T-helper 17 cell (primary cell): Measurements from ENCODE around the gene ENDOU. TPM values are rescaled to one million over a fixed set of nuclear protein-coding genes. Genes with fewer than 3 reads are reported as not detected.

ENCODE experiments used
- ATAC-seq: fragments of 150-1000 bp; cut with Tn5 transposase; 2 replicates; pipeline ENCODE4 v1.10.0; 2021; ENCODE audit warnings: mild to moderate bottlenecking, moderate library complexity
- DNase-seq, 3 donors: peaks; one replicate each; pipeline versions ENCODE4 v3.0.0 to v3.0.0-alpha.2; 2020 to 2021
- H3K9me3 ChIP-seq: one replicate; pipeline ENCODE4 v1.7.0; 2013; ENCODE audit warnings: low read length, mild to moderate bottlenecking; ENCODE audit not compliant: control insufficient read depth, poor library complexity, severe bottlenecking
- H3K27ac Mint-ChIP-seq: one replicate; pipeline ENCODE4 v1.8.0; 2022; ENCODE audit warnings: mild to moderate bottlenecking, moderate library complexity, mixed read lengths
- H3K27me3 Mint-ChIP-seq: one replicate; pipeline ENCODE4 v1.8.0; 2022; ENCODE audit warnings: mixed read lengths
- H3K36me3 Mint-ChIP-seq: one replicate; pipeline ENCODE4 v1.8.0; 2022; ENCODE audit warnings: low read depth, mixed read lengths
- H3K4me1 Mint-ChIP-seq: one replicate; pipeline ENCODE4 v1.8.0; 2022; ENCODE audit warnings: mild to moderate bottlenecking, mixed read lengths
- H3K4me3 Mint-ChIP-seq: one replicate; pipeline ENCODE4 v1.8.0; 2022; ENCODE audit warnings: mild to moderate bottlenecking, moderate library complexity, mixed read lengths
- total RNA-seq, 4 donors: library from RNA in 2 of 4; stranded (reverse) in 2 of 4; gene quantifications; one replicate each; pipeline ENCODE4 v1.2.3 and lab custom pipeline; 2022 to 2026

ENDOU gene
- total RNA-seq, 2 donors from 2014 or later = 0.12 TPM; not detected in 1

DNA sequence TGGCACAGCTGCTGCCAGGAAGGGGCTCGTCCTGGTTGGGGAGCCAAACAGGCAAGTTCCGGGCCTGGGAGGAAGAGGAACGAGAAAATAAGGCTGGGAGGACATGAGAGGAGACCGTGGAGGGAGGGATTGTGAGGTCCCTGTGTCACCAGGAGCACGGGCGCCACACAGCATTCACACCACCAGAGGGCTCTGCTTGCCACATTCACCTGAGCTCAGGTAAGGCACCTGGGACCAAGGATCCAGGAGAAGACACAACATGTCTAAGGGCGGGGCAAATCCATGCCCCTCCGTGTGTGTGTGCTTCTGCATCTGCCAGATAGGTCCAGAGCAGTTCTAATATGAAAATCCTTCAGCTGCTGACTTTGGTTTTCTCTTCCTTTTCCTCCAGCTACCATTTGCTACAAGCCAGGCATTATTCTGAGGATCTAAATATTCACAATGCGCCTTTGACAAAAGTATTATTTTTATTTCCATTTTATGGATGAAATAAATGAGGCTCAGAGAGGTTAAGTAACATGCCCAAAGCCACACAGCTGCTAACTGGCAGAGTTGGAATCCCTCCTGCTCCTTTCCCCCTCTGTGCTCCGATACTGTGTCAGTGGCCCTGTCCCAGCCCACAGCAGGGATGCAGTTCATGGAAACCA, 18.8 kb upstream of the ENDOU start:
- ATAC-seq = peak; percentile 44
- peaks cover 22% of the 10 kb centered on the region for H3K4me1 Mint-ChIP-seq
- no peak overlapping the region for H3K4me3 Mint-ChIP-seq
- no peaks in the 10 kb centered on the region for H3K36me3 Mint-ChIP-seq
- peak; percentile 40 to 46 (median 42) for DNase-seq
- peak overlapping the region; percentile 39 for H3K27ac Mint-ChIP-seq
- no peaks in the 10 kb centered on the region for H3K9me3 ChIP-seq
- H3K27me3 Mint-ChIP-seq = peaks cover 11% of the 10 kb centered on the region

DNA sequence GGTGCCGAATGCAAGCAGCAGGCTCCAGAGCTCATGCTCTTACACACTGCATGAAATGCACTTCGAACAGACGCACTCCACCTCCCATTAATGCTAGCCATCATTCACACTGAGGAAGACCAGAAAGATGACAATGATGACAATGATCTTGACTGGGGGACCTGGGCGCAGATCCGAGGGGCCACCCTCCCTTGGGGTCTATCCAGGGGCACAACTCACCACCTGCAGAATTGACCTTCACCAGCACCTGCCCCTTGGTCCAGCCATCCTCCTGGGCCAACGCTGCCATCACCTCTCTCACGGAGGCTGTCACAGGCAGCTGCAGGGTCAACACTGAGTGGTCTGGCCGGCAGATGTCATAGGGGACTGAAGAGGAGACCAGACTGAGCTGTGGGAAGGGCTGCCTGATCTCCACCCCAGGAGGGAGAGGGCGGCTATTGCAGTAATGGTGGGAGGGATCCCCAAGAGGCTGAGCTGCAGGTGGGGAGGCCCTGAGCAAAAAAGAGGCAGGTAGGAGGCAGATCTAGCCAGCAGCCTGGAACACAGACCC, 18.1 kb upstream of the ENDOU start:
- H3K27me3 Mint-ChIP-seq = peaks cover 11% of the 10 kb centered on the region
- no peaks in the 10 kb centered on the region for H3K9me3 ChIP-seq
- ATAC-seq = no peak
- peaks cover 28% of the 10 kb centered on the region for H3K4me1 Mint-ChIP-seq
- H3K4me3 Mint-ChIP-seq = no peak overlapping the region
- no peaks in the 10 kb centered on the region for H3K36me3 Mint-ChIP-seq
- no peak overlapping the region for H3K27ac Mint-ChIP-seq
- DNase-seq = no peak

DNA sequence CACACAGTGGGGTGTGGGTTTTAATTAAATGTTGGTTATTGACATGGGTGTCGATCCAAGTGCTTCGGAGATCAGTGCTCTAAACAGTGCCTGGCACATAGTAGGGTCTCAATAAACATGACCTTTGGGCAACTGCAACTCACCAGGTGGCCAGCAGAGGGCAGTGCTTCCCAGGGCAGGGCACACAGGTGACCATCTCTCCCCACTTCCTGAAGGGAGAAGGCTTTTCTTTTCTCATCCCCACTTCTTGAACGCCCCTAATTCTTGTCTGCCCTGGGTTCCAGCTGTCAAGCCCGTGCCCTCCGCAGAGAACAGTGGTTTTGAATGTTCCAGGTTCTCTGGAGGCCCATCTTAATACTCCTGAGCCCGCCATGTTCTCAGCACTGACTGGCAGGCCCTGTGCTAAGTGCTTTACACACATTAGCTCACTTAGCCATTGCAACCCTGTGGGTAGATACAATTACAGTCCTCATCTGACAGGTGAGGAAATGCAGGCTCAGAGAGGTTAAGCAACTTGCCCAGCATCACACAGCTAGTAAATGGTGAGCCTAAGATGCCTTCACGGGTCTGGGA, 17.0 kb upstream of the ENDOU start:
- Mint-ChIP-seq H3K27ac (no peak overlapping the region), H3K4me3 (peak overlapping the region; percentile 28), H3K27me3 (peaks cover 11% of the 10 kb centered on the region), H3K4me1 (peaks cover 28% of the 10 kb centered on the region), H3K36me3 (no peaks in the 10 kb centered on the region)
- no peaks in the 10 kb centered on the region for H3K9me3 ChIP-seq
- ATAC-seq (peak; percentile 37), DNase-seq (peak; percentile 61 to 67 (median 65))

DNA sequence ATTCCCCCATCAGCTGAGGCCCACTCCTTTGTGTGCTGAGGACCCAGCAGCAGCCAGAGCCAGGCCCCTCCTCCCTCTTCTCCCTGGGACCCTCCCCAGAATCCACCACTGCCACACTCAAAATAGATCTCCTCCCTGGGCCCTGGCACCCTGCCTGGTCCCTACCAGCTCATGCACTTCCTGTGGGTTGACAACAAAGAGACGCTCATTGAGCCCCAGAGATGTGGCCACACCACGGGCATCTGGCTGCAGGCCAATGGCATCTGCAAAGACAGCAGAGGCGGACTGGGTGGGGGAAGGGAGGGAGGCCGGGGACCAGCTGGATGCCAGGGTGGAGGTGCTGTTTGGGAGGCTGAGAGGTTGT, 16.0 kb upstream of the ENDOU start:
- Mint-ChIP-seq H3K27me3 (peaks cover 9% of the 10 kb centered on the region), H3K4me3 (peak overlapping the region; percentile 80), H3K4me1 (peaks cover 28% of the 10 kb centered on the region), H3K27ac (peak overlapping the region; percentile 83), H3K36me3 (no peaks in the 10 kb centered on the region)
- ATAC-seq (peak; percentile 84), DNase-seq (peak; percentile 40 to 68 (median 65))
- H3K9me3 ChIP-seq = no peaks in the 10 kb centered on the region

DNA sequence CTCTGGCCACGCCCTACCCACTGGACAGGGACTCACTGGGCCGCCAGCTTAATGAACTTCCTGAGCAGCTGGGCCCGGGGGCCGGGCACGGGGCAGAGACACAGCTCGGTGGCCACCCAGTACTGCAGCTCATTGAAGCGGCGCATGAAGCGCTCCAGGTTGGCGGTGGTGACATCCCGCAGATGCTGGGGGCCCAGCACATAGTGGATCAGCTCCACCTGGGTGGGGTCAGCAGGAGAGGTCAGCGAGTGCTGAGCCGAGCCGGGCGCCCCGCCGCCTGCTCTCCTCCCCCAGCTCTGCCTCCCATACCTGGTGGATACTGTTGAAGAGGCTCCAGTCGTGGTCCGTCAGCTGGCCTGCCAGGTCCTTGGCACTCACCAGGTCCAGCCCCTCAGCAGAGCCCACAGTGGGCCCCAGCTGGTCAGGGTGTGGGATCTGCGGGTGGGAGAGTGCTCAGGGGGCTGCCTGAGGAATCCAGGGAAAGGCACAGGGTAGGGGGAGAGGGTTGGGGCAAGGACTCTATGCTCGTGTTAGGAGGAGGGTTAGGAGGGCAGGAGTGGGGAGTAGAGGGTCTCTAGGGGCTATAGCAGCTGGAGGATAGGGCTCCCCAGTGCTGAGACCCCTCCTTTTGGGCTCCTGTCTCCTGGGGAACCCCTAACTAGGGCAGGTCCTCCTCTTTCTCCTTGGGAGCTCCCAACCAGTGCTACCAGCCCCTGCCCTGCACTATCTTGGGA, 15.5 kb upstream of the ENDOU start:
- DNase-seq (no peak), ATAC-seq (no peak)
- Mint-ChIP-seq H3K4me1 (peaks cover 28% of the 10 kb centered on the region), H3K36me3 (no peaks in the 10 kb centered on the region), H3K4me3 (peak overlapping the region; percentile 80), H3K27ac (peak overlapping the region; percentile 83), H3K27me3 (peaks cover 7% of the 10 kb centered on the region)
- no peaks in the 10 kb centered on the region for H3K9me3 ChIP-seq

DNA sequence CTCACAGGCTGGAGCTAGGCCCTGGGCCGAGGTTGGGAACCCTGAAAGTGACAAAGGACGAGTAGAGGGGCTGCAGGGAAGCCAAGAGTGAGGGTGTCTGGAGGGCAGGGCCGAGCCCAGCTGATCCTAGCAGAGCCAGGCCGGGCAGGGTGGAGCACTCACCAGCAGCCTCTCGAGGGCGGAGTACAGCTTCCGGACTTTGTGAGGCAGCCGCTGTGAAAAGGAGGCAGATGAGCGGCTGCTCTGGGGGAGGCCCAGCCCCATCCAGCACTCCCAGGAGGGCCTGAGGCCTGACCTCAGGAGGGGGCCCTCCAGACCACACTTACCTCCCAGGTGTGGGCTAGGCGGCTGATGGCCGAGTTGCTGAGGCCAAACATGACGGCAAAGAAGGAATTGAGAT, 14.7 kb upstream of the ENDOU start:
- ATAC-seq = no peak
- peak overlapping the region; percentile 57 for H3K27ac Mint-ChIP-seq
- H3K4me3 Mint-ChIP-seq = peak overlapping the region; percentile 80

DNA sequence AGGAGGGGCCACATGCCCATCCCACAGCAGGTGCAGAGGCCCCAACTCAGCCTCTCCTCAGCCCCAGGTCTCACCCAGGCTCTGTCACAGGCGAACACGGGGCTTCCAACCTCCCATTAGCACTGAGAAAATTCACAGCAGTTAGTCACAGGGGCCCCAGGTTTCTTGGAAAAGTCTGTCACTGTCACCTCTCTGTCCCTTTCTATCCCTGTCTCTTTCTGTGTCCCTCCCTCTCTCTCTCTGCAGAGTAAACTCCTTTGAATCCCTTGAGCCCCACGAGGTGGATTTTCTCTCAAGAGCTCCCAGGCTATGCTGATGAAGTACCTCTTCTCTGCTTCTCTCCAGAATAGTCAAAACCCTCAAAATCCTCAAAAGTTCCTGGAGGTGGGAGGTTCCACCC, 14.0 kb upstream of the ENDOU start:
- ATAC-seq (no peak), DNase-seq (no peak)
- Mint-ChIP-seq H3K27ac (peak overlapping the region; percentile 57), H3K4me1 (peaks cover 23% of the 10 kb centered on the region), H3K27me3 (no peaks in the 10 kb centered on the region), H3K4me3 (no peak overlapping the region), H3K36me3 (no peaks in the 10 kb centered on the region)
- H3K9me3 ChIP-seq = no peaks in the 10 kb centered on the region

More for the DNA sequence above, 14.7 kb upstream of the ENDOU start:
- Mint-ChIP-seq H3K4me1 (peaks cover 28% of the 10 kb centered on the region), H3K36me3 (no peaks in the 10 kb centered on the region), H3K27me3 (peaks cover 6% of the 10 kb centered on the region)
- no peak for DNase-seq
- H3K9me3 ChIP-seq = no peaks in the 10 kb centered on the region

DNA sequence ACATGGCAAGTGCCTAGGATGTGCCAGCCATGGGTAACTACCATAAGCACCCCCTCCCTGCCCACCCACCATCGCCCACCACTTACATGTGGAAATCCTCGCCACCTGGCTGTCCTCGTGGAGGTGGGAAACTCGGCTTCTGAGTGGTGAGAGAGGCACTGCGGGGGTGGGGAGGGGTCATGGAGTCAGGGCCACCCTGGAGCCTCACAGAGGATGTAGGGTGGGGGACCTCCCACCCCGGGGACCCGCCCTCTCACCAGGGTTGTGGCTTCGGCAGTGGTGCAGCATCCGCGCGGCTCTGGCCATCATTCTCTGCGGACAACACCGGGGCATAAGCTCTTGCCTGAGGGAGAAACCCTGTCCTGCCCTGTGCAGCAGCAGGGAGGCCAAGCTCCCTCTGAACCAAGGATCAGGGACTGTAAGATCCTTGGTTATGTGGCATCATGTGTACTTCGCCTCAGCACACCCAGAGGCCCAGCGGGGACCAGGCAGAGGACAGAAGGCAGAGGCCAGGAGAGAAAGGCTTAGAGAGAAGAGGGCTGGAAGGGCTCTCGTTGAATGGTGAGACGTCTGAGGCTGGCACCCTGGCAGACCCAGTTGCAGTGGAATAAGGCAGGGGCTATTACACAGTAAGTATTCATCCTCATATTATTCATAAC, 12.8 kb upstream of the ENDOU start:
- H3K9me3 ChIP-seq = no peaks in the 10 kb centered on the region
- no peak overlapping the region for H3K27ac Mint-ChIP-seq
- DNase-seq (no peak), ATAC-seq (no peak)
- peaks cover 25% of the 10 kb centered on the region for H3K4me1 Mint-ChIP-seq
- H3K36me3 Mint-ChIP-seq = no peaks in the 10 kb centered on the region
- H3K4me3 Mint-ChIP-seq = no peak overlapping the region
- no peaks in the 10 kb centered on the region for H3K27me3 Mint-ChIP-seq

DNA sequence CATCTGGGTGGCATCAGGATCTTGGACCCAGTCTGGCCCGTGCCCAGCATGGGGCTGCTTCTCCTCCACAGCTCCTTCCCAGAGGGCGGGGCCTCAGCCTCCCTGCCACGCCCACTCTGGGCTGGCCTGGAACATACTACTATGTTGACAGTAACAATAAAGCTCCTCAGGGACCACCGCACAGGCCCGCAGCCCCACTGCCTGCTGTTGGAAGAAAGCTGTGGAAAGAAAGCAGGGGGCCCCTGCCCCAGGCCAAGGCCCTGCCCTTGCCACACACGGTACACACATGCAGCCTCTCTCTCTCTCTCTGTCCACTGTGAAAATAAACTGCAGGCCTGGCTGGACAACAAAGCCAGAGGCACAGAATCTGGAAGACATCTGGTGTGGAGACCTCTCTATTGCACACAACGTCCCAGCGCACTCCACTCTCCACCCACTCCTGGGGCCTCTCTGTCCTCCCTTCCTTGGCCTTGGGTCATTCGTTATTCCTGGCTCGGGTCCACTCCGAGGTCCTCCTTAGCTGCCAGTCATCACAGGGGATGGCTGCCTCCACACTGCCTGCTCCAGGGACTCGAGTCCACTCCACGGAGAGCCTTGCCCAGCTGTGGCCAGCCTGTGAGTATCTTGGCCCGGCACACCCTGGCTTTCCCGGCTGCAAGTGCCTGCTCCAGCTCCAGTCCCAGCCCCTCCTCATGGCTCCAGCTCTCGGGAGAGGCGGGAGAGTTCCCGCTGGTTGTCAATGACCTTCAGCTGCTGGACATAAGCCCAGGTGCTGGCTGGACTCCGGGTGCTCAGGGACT, 11.8 kb upstream of the ENDOU start:
- Mint-ChIP-seq H3K27ac (peak overlapping the region; percentile 49), H3K36me3 (no peaks in the 10 kb centered on the region), H3K4me1 (peaks cover 21% of the 10 kb centered on the region), H3K27me3 (no peaks in the 10 kb centered on the region), H3K4me3 (peak overlapping the region; percentile 12)
- DNase-seq (no peak), ATAC-seq (no peak)
- no peaks in the 10 kb centered on the region for H3K9me3 ChIP-seq

DNA sequence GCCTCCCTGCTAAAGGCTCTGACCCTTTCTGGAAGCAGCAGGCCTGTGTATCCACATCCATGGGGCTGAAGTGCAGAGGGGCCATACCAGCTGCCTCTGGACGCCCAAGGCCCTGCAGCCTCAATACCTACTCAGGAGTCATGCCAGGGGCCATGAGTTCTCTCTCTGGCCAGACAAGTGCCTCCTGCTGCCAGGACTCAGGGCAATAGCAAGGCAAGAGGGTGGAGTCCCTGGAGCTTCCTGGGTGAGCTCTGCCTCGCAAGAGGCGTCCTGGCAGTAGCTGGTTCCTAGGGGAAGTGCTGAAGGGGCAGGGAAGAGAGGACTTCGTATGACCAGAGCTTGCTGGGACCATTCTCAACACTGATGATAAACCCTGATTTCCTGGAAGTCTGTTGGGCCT, 10.9 kb upstream of the ENDOU start:
- peak overlapping the region; percentile 34 for H3K27ac Mint-ChIP-seq
- H3K4me3 Mint-ChIP-seq = no peak overlapping the region
- H3K9me3 ChIP-seq = no peaks in the 10 kb centered on the region
- H3K36me3 Mint-ChIP-seq = no peaks in the 10 kb centered on the region
- H3K4me1 Mint-ChIP-seq = peaks cover 17% of the 10 kb centered on the region
- DNase-seq (no peak), ATAC-seq (no peak)
- H3K27me3 Mint-ChIP-seq = no peaks in the 10 kb centered on the region

DNA sequence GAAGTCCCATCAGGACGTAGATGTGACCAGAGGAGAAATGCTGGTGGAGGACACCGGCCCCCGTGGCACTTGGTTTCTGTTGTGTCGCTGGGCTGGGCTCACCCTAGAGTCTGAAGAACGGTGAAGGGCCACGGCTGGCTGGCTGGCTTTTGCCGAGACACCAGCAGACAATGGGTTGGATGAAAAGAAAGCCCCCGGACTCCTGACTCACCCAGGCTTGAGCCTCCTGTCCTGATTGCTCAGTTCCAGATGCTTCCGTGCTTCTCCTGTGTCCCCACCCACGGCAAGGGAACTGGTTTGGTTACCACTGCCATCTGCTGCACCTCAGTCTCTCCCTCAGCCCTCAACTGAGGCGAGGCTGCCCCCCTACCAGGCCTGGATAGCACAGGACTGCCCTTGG, 10.4 kb upstream of the ENDOU start:
- no peak overlapping the region for H3K4me3 Mint-ChIP-seq
- H3K9me3 ChIP-seq = no peaks in the 10 kb centered on the region
- no peaks in the 10 kb centered on the region for H3K36me3 Mint-ChIP-seq
- ATAC-seq = no peak
- H3K4me1 Mint-ChIP-seq = peaks cover 13% of the 10 kb centered on the region
- DNase-seq = no peak
- H3K27ac Mint-ChIP-seq = peak overlapping the region; percentile 34
- no peaks in the 10 kb centered on the region for H3K27me3 Mint-ChIP-seq

DNA sequence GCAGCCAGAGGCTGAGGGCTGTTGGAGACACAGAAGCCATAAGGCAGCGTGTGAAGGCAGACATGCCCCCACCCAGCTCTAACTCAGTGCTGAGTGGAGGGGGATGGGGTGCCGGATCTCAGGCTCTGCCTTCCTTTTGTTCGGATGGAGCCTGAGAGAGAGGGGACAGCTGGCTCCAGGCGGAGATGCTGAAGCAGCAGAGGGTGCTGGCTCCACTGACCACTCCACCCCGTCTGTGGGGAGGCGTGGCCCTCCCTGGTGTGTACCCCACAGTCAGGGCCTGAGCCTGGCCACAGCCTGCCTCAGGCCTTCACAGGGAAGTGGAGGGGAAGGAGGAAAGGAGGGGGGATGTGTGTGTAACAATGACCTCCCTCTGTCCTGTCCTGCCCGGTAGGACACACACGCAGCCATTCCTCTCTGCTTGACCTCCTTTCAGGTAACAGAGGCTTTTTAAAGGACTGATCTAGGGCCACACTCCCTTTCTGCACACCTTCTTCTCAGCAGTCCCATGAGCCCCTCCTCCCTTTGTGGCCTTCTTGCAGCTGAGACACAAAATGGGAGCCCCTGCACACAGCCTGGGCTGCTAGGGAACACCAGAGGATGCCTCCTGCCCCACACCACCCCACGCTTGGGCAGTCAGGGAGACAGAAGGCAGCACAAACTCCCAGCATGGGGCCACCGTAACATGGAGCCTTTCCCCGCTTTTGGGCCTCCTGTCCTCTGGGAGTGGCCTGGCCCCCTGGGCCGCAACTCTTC, 9.6 kb upstream of the ENDOU start:
- Mint-ChIP-seq H3K4me1 (peaks cover 13% of the 10 kb centered on the region), H3K4me3 (no peak overlapping the region)

More for the DNA sequence above, 9.6 kb upstream of the ENDOU start:
- no peaks in the 10 kb centered on the region for H3K9me3 ChIP-seq
- ATAC-seq (no peak), DNase-seq (no peak)
- H3K27me3 Mint-ChIP-seq = no peaks in the 10 kb centered on the region
- no peaks in the 10 kb centered on the region for H3K36me3 Mint-ChIP-seq
- no peak overlapping the region for H3K27ac Mint-ChIP-seq
